ENCODE measurements around the gene UBQLN2.

GRCh38 chrX:56600141-56600540, 36.7 kb downstream of the UBQLN2 start:
- no peak for TF ChIP-seq CTCF (IDR thresholded peaks at IDR 0.05)
- TF ChIP-seq POLR2A (IDR thresholded peaks at IDR 0.05), result no peak
